ENCODE data around the gene TMEM191C. TPM values are rescaled to one million over a fixed set of nuclear protein-coding genes. Genes with fewer than 3 reads are reported as not detected.
"Not testable (repeated sequence)": the region's sequence is repeated elsewhere in the genome, so short reads cannot be mapped to it uniquely, and the experiment has no call there.

Gene TMEM191C
- total RNA-seq, 1 donor from 2014 or later: 0.31 TPM

GRCh38 chr22:21446128-21446826 is 20.9 kb upstream of the TMEM191C start:
- DNase-seq (ENCODE audit: low spot score): peak; percentile 32

DNA sequence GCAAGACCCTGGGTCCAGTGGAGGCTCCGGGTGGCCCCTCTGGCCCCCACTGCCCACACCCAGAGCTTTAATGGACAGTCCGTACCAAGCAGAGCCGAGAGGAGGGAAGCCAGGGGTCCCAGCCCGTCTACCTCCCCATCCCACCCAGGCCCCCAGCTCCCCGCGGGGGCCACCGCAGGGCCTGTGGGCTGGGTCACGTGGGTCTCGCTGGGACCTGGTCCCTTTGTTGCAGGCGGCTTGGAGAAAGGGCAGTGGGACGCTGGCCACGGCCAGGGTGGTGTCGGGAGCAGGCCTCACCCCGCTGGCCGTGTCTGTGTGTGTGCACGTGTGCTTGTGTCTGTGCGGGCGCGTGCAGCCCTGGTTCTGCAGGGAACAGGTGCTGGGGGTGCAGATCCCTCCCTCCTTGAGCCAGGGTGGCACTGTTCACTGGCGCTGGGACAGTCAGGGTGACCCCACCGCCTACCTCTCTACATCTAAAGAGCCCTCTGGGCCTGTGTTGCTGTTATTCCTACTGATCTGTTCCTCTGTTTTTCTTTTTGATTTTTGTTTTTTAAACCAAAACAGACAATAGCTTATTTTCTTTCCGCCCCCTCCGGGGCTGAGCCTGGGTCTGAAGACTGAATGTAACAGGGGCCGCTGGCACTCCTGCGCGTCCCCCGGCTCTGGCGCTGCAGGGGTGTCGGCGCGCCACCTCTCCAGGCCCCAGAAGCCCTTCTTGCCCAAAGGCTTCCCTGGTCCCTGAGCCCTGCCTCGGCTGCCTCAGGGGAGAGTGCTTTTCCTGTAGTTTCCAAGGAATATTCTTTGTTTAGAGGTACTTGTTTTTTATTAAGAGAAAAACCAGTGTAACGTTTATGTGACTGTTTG is 20.1 kb upstream of the TMEM191C start:
- DNase-seq (ENCODE audit: low spot score): peak; percentile 32

- peak; percentile 35 for DNase-seq (ENCODE audit: low spot score)
Observed at GRCh38 chr22:21447694-21448402, 19.3 kb upstream of the TMEM191C start.

- DNase-seq (ENCODE audit: low spot score): peak; percentile 37
Observed at GRCh38 chr22:21448627-21449416, 18.4 kb upstream of the TMEM191C start.

GRCh38 chr22:21449531-21450319 is 17.5 kb upstream of the TMEM191C start:
- DNase-seq (ENCODE audit: low spot score): peak; percentile 35

- peak; percentile 30 for DNase-seq (ENCODE audit: low spot score)
Observed at GRCh38 chr22:21450320-21450831, 16.8 kb upstream of the TMEM191C start.

- no peak for DNase-seq (ENCODE audit: low spot score)
Observed at GRCh38 chr22:21450858-21451353, 16.3 kb upstream of the TMEM191C start.

GRCh38 chr22:21451545-21452520 is 15.4 kb upstream of the TMEM191C start:
- peak; percentile 31 for DNase-seq (ENCODE audit: low spot score)

DNA sequence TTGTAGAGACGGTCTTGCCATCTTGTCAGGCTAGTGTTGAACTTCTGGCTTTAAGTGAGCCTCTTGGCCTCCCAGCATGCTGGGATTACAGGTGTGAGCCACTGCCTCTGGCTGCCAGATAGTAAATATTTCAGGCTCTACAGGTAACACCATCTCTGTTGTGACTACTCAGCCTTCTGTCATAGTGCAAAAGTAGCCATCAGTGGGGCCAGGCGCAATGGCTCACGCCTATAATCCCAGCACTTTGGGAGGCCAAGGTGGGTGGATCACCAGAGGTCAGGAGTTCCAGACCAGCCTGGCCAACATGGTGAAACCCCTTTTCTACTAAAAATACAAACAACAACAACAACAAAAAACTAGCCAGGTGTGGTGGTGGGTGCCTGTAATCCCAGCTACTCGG is 14.5 kb upstream of the TMEM191C start:
- not testable (repeated sequence) for DNase-seq (ENCODE audit: low spot score)

GRCh38 chr22:21454998-21455333 is 12.2 kb upstream of the TMEM191C start:
- not testable (repeated sequence) for DNase-seq (ENCODE audit: low spot score)

GRCh38 chr22:21455334-21456089 is 11.7 kb upstream of the TMEM191C start:
- peak; percentile 40 for DNase-seq (ENCODE audit: low spot score)

DNA sequence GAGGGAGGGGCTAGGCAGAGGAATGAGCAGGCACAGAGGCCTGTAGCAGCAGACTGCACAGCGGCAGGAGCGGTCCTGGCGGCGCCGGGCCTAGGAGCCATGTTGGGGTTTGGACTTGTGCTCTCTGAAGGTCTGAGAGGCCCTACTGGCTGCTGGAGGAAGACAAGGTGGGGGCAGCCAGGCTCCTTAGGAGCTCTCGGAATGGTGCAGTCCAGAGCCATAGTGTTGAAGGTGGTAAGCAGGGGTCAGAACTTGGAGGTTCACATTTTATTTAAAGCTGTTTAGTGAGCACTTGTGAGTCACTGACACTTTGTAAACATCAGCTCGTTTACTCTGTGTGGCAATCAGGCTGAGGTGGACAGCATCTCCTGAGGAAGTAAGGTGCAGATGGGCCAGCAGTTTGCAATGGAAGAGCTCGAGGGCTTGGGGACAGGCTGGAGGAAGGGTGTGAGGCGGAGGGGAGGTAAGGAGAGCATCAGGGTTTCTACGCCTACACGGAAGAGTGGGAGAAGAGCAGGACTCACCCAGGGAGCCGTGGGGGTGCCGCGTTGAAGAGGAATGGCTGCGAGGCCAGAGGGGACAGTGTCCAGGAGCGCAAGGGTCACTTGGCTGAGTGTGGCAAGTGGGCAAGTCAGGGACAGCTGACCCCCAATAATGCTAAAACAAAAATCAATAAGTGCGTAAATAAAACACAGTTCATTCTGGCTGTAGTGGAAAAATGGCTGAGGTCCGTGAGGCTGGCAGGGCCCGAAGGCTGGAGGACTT is 10.0 kb upstream of the TMEM191C start:
- DNase-seq (ENCODE audit: low spot score): peak; percentile 42

DNA sequence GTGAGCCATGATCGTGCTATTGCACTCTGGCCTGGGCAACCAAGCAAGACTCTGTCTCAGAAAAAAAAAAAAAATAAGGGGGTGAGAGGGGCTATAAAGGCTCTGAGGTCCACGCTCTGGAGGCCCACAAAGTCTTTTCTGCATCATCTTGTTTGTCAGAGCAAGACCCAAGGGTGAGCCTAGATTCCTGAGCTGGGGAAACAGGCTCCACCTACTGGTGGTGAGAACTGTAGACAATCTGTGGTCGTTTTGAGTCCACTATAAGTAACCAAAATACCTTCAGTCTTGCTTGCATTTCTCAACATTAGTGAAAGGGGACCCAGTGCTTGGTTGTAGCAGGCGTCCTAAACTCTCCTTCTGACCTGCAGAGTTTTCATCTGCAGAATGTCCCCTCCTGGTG is 4.5 kb upstream of the TMEM191C start:
- DNase-seq (ENCODE audit: low spot score): not testable (repeated sequence)

- peak; percentile 92 for DNase-seq (ENCODE audit: low spot score)
Observed at GRCh38 chr22:21468194-21469096, 1.3 kb downstream of the TMEM191C start.

DNA sequence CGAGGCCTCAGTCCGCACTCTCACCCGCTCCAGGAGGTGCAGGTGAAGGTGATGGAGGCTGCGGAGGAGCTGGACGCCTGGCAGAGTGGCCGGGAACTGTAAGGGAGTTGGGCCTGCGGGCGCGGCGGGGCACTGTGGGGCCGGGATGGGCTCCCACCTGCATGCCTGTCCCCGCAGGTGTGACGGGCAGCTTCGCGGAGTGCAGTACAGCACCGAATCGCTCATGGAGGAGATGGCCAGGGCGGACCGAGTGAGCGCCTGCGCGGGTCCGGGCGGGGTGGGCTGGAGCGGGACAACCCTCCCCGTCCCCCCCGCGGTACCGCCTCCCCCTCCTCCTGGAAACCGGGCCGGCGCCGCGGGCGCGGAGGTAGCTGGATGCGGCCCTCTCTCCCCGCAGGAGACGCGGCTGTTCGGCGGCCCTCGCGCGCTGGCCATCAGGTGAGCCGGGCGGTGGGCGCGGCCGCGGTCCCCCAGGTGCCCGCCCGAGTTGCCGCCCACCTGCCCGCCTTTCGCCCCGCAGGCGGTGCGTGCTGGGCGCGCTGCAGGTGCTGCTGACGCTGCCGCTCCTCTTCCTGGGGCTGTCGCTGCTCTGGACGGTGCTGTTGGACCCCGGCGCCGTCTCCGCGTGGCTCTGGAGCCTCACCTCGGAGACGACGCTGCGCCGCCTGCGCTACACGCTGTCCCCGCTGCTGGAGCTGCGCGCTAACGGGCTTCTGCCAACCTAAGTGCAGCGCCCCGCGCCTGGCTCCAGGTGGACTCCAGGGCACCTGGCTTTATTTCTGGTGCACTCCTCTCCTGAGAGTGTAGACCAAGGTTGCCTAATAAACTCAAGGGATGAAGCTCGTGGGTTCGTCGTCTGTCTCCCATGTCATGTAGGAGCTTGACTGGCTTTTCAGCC is 2.2 kb downstream of the TMEM191C start:
- DNase-seq (ENCODE audit: low spot score): not testable (repeated sequence)
